Natural killer cell (primary cell): ENCODE measurements around the gene OXCT2. TPM values are rescaled to one million over a fixed set of nuclear protein-coding genes. Genes with fewer than 3 reads are reported as not detected.

Experiments
- ATAC-seq, 3 donors: fragments of 150-1000 bp in 2 of 3; fragments of 200-7000 bp in 1 of 3; cut with Tn5 transposase; 1 replicate in 1 of 3; 2 replicates in 2 of 3; pipeline ENCODE4 v1.10.0; 2021; ENCODE audit warnings: mild to moderate bottlenecking in 2 of 3, moderate library complexity in 2 of 3
- DNase-seq, 2 donors: peaks; one replicate each; pipeline versions ENCODE4 v3.0.0 to v3.0.0-alpha.2; 2013 to 2021; ENCODE audit warnings: mixed read lengths in 1 of 2
- H3K27ac ChIP-seq: one replicate; pipeline ENCODE4 v1.5.1; 2013; ENCODE audit warnings: mild to moderate bottlenecking, low read length
- H3K27me3 ChIP-seq: one replicate; pipeline ENCODE4 v1.6.1; 2013; ENCODE audit warnings: low read length; ENCODE audit not compliant: control insufficient read depth, insufficient read depth
- H3K36me3 ChIP-seq: one replicate; pipeline ENCODE4 v1.6.1; 2013; ENCODE audit warnings: low read length; ENCODE audit not compliant: control insufficient read depth, insufficient read depth
- H3K4me1 ChIP-seq: one replicate; pipeline ENCODE4 v1.6.1; 2013; ENCODE audit warnings: low read length; ENCODE audit not compliant: control insufficient read depth, insufficient read depth
- H3K4me3 ChIP-seq: one replicate; pipeline ENCODE4 v1.5.1; 2013; ENCODE audit warnings: low read length
- H3K9me3 ChIP-seq: one replicate; pipeline ENCODE4 v1.6.1; 2013; ENCODE audit warnings: low read length; ENCODE audit not compliant: control insufficient read depth, insufficient read depth
- H3K27ac Mint-ChIP-seq, 2 donors: one replicate each; pipeline ENCODE4 v1.8.0; 2022; ENCODE audit warnings: mild to moderate bottlenecking in 2 of 2, mixed read lengths in 2 of 2, moderate library complexity in 1 of 2
- H3K27me3 Mint-ChIP-seq, 2 donors: one replicate each; pipeline ENCODE4 v1.8.0; 2022; ENCODE audit warnings: low read depth in 2 of 2, mixed read lengths in 2 of 2
- H3K36me3 Mint-ChIP-seq: one replicate; pipeline ENCODE4 v1.8.0; 2022; ENCODE audit warnings: mixed read lengths
- H3K4me1 Mint-ChIP-seq, 2 donors: one replicate each; pipeline ENCODE4 v1.8.0; 2022; ENCODE audit warnings: mixed read lengths in 2 of 2
- H3K4me3 Mint-ChIP-seq: one replicate; pipeline ENCODE4 v1.8.0; 2022; ENCODE audit warnings: mild to moderate bottlenecking, moderate library complexity, mixed read lengths
- H3K9me3 Mint-ChIP-seq, 2 donors: one replicate each; pipeline ENCODE4 v1.8.0; 2022; ENCODE audit warnings: mixed read lengths in 2 of 2
- CTCF ChIP-seq: fragments of 200-600 bp; IDR thresholded peaks from one replicate; pipeline ENCODE4 v1.8.0; 2022; ENCODE audit warnings: antibody characterized with exemption
- WGBS: methylation state at CpG from one replicate; pipeline ENCODE4 v1.1.7; 2013; ENCODE audit warnings: missing lambda C conversion rate; ENCODE audit not compliant: insufficient coverage; 5-methylcytosine and 5-hydroxymethylcytosine counted together
- intact Hi-C: fragments of 100-400 bp; cut with micrococcal nuclease; formaldehyde crosslinking; loops from one replicate; pipeline ENCODE4 v1.14.2; 2022
- total RNA-seq, 4 donors: library from RNA; stranded (reverse); fragments of 120-200 nt in 1 of 4; gene quantifications; one replicate each; pipeline versions ENCODE4 v1.2.3 to v1.2.4, GENCODE V29; 2013 to 2022

The OXCT2 gene
- total RNA-seq, 3 donors from 2014 or later (not counting 1 experiment from before 2014, with no cell fraction given), result 0.42 to 2.2 (median 1.9) TPM

GRCh38 chr1:39816415-39817090, 45.4 kb upstream of the OXCT2 start:
- H3K9me3 ChIP-seq, result no peaks in the 10 kb centered on the region
- H3K27me3 ChIP-seq, result no peaks in the 10 kb centered on the region
- Mint-ChIP-seq H3K9me3 (no peaks in the 10 kb centered on the region), H3K27ac (peak overlapping the region; percentile 70 to 78), H3K4me1 (peaks cover 7 to 16% of the 10 kb centered on the region in 2 donors), H3K27me3 (peaks cover 0 to 6% of the 10 kb centered on the region in 2 donors), H3K36me3 (no peaks in the 10 kb centered on the region), H3K4me3 (peak overlapping the region; percentile 75)
- peak; percentile 83 for TF ChIP-seq CTCF
- peak; percentile 59 to 80 for DNase-seq
- H3K36me3 ChIP-seq, result no peaks in the 10 kb centered on the region
- intact Hi-C loops, result loop anchor here (1.0 to 5.0 kb wide), 3 partner anchors 86 to 216 kb away; partner anchors contain the start of gene MYCL
- WGBS, result 21% methylated on average over 11 of the region's 11 CpGs
- peak overlapping the region; percentile 7 for H3K4me3 ChIP-seq
- H3K4me1 ChIP-seq, result peaks cover 13% of the 10 kb centered on the region
- no peak overlapping the region for H3K27ac ChIP-seq
- ATAC-seq, result peak; percentile 67 to 78 (median 73)

- H3K4me1 Mint-ChIP-seq, result peaks cover 7 to 16% of the 10 kb centered on the region in 2 donors
- WGBS, result 84% methylated on average over 2 of the region's 3 CpGs
- Histone ChIP-seq H3K4me1 (peaks cover 11% of the 10 kb centered on the region), H3K27me3 (no peaks in the 10 kb centered on the region), H3K4me3 (no peak overlapping the region), H3K36me3 (no peaks in the 10 kb centered on the region), H3K9me3 (no peaks in the 10 kb centered on the region), H3K27ac (no peak overlapping the region)
- H3K9me3 Mint-ChIP-seq, result no peaks in the 10 kb centered on the region
- no peak for TF ChIP-seq CTCF
- H3K4me3 Mint-ChIP-seq, result no peak overlapping the region
- no peaks in the 10 kb centered on the region for H3K36me3 Mint-ChIP-seq
- ATAC-seq (no peak), DNase-seq (no peak)
- intact Hi-C loops, result no loop called here
- H3K27ac Mint-ChIP-seq, result no peak overlapping the region
- peaks cover 0 to 6% of the 10 kb centered on the region in 2 donors for H3K27me3 Mint-ChIP-seq
Measured at GRCh38 chr1:39812913-39813312, 41.8 kb upstream of the OXCT2 start.

- Histone ChIP-seq H3K27me3 (no peaks in the 10 kb centered on the region), H3K4me1 (no peaks in the 10 kb centered on the region), H3K36me3 (no peaks in the 10 kb centered on the region), H3K27ac (no peak overlapping the region), H3K9me3 (no peaks in the 10 kb centered on the region), H3K4me3 (no peak overlapping the region)
- intact Hi-C loops, result no loop called here
- Mint-ChIP-seq H3K27ac (no peak overlapping the region), H3K27me3 (no peaks in the 10 kb centered on the region), H3K4me1 (no peaks in the 10 kb centered on the region), H3K9me3 (no peaks in the 10 kb centered on the region), H3K4me3 (no peak overlapping the region), H3K36me3 (no peaks in the 10 kb centered on the region)
- no peak for DNase-seq
- no peak for ATAC-seq
- 95% methylated on average over 3 of the region's 8 CpGs for WGBS
- no peak for TF ChIP-seq CTCF
Measured at GRCh38 chr1:39808784-39809517, 37.8 kb upstream of the OXCT2 start.
